Psoas muscle (tissue), 8 donors: ENCODE data around the gene CDH4. TPM values are rescaled to one million over a fixed set of nuclear protein-coding genes. Genes with fewer than 3 reads are reported as not detected.

Experiments used
- ATAC-seq, 4 donors: fragments of 200-7000 bp; cut with Tn5 transposase; one replicate each; pipeline ENCODE4 v1.9.1; 2020; ENCODE audit warnings: moderate library complexity in 3 of 4, mild to moderate bottlenecking in 2 of 4
- DNase-seq, 2 donors: peaks; one replicate each; pipeline ENCODE4 v3.0.0-alpha.2; 2020
- H3K27ac ChIP-seq: fragments of 200-600 bp; one replicate; pipeline ENCODE4 v1.8.0; 2022
- H3K27me3 ChIP-seq, 3 donors: fragments of 200-600 bp in 1 of 3; one replicate each; pipeline versions ENCODE4 v1.6.1 to v1.8.0; 2013 to 2022; ENCODE audit warnings: low read length in 2 of 3, mild to moderate bottlenecking in 2 of 3, moderate library complexity in 1 of 3; ENCODE audit not compliant: insufficient read depth in 3 of 3
- H3K36me3 ChIP-seq, 2 donors: fragments of 200-600 bp in 1 of 2; one replicate each; pipeline versions ENCODE4 v1.6.1 to v1.8.0; 2013 to 2022; ENCODE audit warnings: low read depth in 1 of 2, mild to moderate bottlenecking in 1 of 2, moderate library complexity in 1 of 2; ENCODE audit not compliant: insufficient read depth in 1 of 2
- H3K4me1 ChIP-seq: fragments of 200-600 bp; one replicate; pipeline ENCODE4 v1.8.0; 2022
- H3K4me3 ChIP-seq: fragments of 200-600 bp; one replicate; pipeline ENCODE4 v1.8.0; 2022; ENCODE audit warnings: mild to moderate bottlenecking
- H3K9me3 ChIP-seq: fragments of 200-600 bp; one replicate; pipeline ENCODE4 v1.8.0; 2022
- CTCF ChIP-seq: fragments of 200-600 bp; IDR thresholded peaks from one replicate; pipeline ENCODE4 v1.8.0; 2022; ENCODE audit warnings: antibody characterized with exemption
- WGBS, 3 donors: extraction: QIAGEN DNeasy Blood & Tissue Kit; methylation state at CpG; one replicate each; pipeline versions ENCODE4 v1.1.6 to v1.1.7; 2013; 5-methylcytosine and 5-hydroxymethylcytosine counted together
- intact Hi-C, 2 donors: fragments of 100-400 bp; cut with DNase I; formaldehyde crosslinking; loops; one replicate each; pipeline versions ENCODE4 v1.11.0 to v1.14.2; 2022
- polyA plus RNA-seq, 3 donors: library from polyadenylated mRNA; stranded (reverse); fragments of 200-250 nt; gene quantifications; one replicate each; pipeline ENCODE4 v1.2.3, GENCODE V29; 2013
- total RNA-seq, 4 donors: library from RNA; stranded (reverse); fragmentation: NEBNext Ultra II Directional in 2 of 4; extraction: Animal tissue kit (Norgen Biotek cat#: 25700) in 2 of 4; gene quantifications; one replicate each; pipeline versions ENCODE4 v1.2.1 to v1.2.4, GENCODE V29; 2021 to 2023
- donor health status: healthy with polysubstance abuse.
- donor health status: DM: no; HTN: no; CAD: no; lungs with moderate emphysema.
- donor health status: Bipolar disorder and iron deficiency.
- donor health status: healthy.
- donor health status: DM: yes; HTN: yes; CAD: no.
- donor health status: DM: no; HTN: no; CAD: no.
- donor health status: DM: no; HTN: no; CAD: no.
- donor health status: DM: yes; HTN: yes; CAD: no.

Gene CDH4
- total and polyA plus RNA-seq, 7 donors = 0.26 to 1.0 (median 0.34) TPM

DNA sequence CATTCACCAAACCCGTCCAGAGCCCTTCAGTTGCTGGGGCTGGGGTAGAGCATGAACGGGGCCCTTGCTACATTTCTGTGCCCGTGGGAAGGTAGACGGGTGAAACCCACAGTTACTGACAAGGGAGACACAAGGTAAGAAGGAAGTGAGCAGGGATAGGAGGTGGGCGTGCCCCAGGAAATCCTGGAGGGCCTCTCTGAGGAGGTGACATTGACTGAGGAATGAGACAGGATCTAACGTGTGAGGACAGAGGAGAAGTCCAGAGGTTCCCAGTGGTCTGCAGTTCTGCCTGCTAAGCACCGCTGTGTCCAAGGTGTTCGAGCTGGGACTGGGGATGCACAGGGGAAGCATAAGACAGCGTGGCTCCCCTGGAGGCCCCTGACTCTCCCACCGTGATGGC, 378.8 kb downstream of the CDH4 start:
- Histone ChIP-seq H3K27me3 (peaks cover 0 to 24% (median 5%) of the 10 kb centered on the region in 3 donors), H3K9me3 (no peaks in the 10 kb centered on the region), H3K36me3 (no peaks in the 10 kb centered on the region), H3K4me3 (no peak overlapping the region), H3K4me1 (no peaks in the 10 kb centered on the region), H3K27ac (no peak overlapping the region)
- ATAC-seq (no peak), DNase-seq (no peak)
- 85 to 86% (median 85%) methylated on average over 10 of the region's 10 CpGs for WGBS, 3 donors
- no peak for TF ChIP-seq CTCF
- intact Hi-C loops = no loop called here

GRCh38 chr20:61631751-61632150, 379.7 kb downstream of the CDH4 start:
- Histone ChIP-seq H3K27ac (no peak overlapping the region), H3K4me1 (no peaks in the 10 kb centered on the region), H3K9me3 (no peaks in the 10 kb centered on the region), H3K27me3 (peaks cover 0 to 24% (median 2%) of the 10 kb centered on the region in 3 donors), H3K36me3 (no peaks in the 10 kb centered on the region), H3K4me3 (no peak overlapping the region)
- TF ChIP-seq CTCF = no peak
- DNase-seq (no peak), ATAC-seq (no peak)
- intact Hi-C loops = no loop called here
- 78 to 88% (median 86%) methylated on average over 17 of the region's 17 CpGs for WGBS, 3 donors

GRCh38 chr20:61633004-61633403, 380.9 kb downstream of the CDH4 start:
- 82 to 100% (median 90%) methylated on average over 1 of the region's 1 CpG for WGBS, 3 donors
- Histone ChIP-seq H3K27me3 (peaks cover 0 to 18% (median 0%) of the 10 kb centered on the region in 3 donors), H3K9me3 (no peaks in the 10 kb centered on the region), H3K36me3 (no peaks in the 10 kb centered on the region), H3K4me3 (no peak overlapping the region), H3K27ac (no peak overlapping the region), H3K4me1 (no peaks in the 10 kb centered on the region)
- intact Hi-C loops = no loop called here
- DNase-seq (no peak), ATAC-seq (no peak)
- no peak for TF ChIP-seq CTCF

GRCh38 chr20:61634376-61635145, 382.5 kb downstream of the CDH4 start:
- Histone ChIP-seq H3K4me3 (no peak overlapping the region), H3K27ac (no peak overlapping the region), H3K27me3 (peaks cover 0 to 5% (median 0%) of the 10 kb centered on the region in 3 donors), H3K9me3 (no peaks in the 10 kb centered on the region), H3K4me1 (no peaks in the 10 kb centered on the region), H3K36me3 (no peaks in the 10 kb centered on the region)
- no peak for TF ChIP-seq CTCF
- intact Hi-C loops = no loop called here
- ATAC-seq (no peak), DNase-seq (no peak)
- WGBS, 3 donors = 89 to 93% (median 90%) methylated on average over 28 of the region's 28 CpGs
